Measurements from ENCODE around the gene ZNF330. TPM values are rescaled to one million over a fixed set of nuclear protein-coding genes. Genes with fewer than 3 reads are reported as not detected.

The ZNF330 gene
- polyA plus RNA-seq, 1 of the 3 experiments (the other 2 are of a cell fraction), result 19.4 TPM

DNA sequence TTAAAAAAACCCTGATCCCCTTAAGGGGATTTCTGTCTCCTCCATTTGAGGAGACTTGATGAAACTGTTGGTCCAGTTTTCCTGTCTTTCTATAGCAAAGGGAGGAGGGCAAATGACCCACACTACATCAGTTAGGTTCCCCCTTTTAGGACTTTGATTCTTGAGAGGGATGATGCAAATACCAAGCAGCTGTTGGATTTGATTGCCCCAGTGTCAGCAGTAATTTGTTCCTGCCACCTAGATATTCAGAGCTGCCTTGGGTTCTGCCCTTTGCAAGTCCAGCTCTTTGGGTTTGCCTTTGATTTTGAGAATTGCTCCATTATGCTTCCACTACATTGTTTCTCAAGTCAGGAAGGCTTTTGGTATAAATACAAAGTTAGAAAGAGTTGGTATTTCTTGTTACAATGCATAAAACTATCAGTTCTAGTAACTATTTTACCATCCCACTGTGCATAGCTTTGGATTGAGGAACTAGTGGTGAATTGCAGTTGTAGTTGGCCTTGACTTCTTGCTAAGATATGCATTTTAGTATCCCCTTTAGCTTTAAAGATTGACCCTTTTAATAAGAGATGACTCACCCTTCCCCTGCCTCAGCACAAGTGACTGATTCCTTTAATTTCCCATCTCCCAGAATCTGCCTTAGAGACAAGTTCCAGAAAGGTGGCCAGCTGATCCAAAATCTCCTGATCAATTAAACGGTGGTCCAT lies 24.3 kb upstream of the ZNF330 start:
- no peak overlapping the region for H3K4me3 ChIP-seq (ENCODE audit: low read depth in 2 of 2, low read length in 1 of 2)
- H3K9ac ChIP-seq, result no peak overlapping the region
- no peaks in the 10 kb centered on the region for H4K20me1 ChIP-seq (ENCODE audit: insufficient read depth)
- H3K27ac ChIP-seq (ENCODE audit: low read depth in 2 of 2, low read length in 1 of 2), result no peak overlapping the region
- ChIA-PET POLR2A (no interaction called here), CTCF (no interaction called here)
- 9% methylated on average over 1 of the region's 1 CpG for WGBS (ENCODE audit: low lambda C conversion rate)
- H3K9me2 ChIP-seq, result no peaks in the 10 kb centered on the region
- no peaks in the 10 kb centered on the region for H3K9me3 ChIP-seq
- H3K4me1 ChIP-seq (ENCODE audit: control insufficient read depth in 1 of 2, insufficient read depth in 2 of 2, low read depth in 1 of 2, low read length in 1 of 2), result peaks cover 0 to 2% of the 10 kb centered on the region in 2 experiments; a peak in 2 of 4 replicates
- H2AFZ ChIP-seq (ENCODE audit: low read depth), result no peak overlapping the region
- TF ChIP-seq, protein P1, sequence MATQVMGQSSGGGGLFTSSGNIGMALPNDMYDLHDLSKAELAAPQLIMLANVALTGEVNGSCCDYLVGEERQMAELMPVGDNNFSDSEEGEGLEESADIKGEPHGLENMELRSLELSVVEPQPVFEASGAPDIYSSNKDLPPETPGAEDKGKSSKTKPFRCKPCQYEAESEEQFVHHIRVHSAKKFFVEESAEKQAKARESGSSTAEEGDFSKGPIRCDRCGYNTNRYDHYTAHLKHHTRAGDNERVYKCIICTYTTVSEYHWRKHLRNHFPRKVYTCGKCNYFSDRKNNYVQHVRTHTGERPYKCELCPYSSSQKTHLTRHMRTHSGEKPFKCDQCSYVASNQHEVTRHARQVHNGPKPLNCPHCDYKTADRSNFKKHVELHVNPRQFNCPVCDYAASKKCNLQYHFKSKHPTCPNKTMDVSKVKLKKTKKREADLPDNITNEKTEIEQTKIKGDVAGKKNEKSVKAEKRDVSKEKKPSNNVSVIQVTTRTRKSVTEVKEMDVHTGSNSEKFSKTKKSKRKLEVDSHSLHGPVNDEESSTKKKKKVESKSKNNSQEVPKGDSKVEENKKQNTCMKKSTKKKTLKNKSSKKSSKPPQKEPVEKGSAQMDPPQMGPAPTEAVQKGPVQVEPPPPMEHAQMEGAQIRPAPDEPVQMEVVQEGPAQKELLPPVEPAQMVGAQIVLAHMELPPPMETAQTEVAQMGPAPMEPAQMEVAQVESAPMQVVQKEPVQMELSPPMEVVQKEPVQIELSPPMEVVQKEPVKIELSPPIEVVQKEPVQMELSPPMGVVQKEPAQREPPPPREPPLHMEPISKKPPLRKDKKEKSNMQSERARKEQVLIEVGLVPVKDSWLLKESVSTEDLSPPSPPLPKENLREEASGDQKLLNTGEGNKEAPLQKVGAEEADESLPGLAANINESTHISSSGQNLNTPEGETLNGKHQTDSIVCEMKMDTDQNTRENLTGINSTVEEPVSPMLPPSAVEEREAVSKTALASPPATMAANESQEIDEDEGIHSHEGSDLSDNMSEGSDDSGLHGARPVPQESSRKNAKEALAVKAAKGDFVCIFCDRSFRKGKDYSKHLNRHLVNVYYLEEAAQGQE (IDR thresholded peaks at IDR 0.05; ENCODE audit: low read depth, low read length), result no peak
- TF ChIP-seq RXRA (IDR thresholded peaks at IDR 0.05; ENCODE audit: borderline replicate concordance, low read depth), result no peak
- TF ChIP-seq CTCF (IDR thresholded peaks at IDR 0.05), result no peak
- no peak for TF ChIP-seq IRF3 (IDR thresholded peaks at IDR 0.05; ENCODE audit: low read depth, low read length)
- no peak for TF ChIP-seq TCF12 (IDR thresholded peaks at IDR 0.05)
- TF ChIP-seq, protein P2, sequence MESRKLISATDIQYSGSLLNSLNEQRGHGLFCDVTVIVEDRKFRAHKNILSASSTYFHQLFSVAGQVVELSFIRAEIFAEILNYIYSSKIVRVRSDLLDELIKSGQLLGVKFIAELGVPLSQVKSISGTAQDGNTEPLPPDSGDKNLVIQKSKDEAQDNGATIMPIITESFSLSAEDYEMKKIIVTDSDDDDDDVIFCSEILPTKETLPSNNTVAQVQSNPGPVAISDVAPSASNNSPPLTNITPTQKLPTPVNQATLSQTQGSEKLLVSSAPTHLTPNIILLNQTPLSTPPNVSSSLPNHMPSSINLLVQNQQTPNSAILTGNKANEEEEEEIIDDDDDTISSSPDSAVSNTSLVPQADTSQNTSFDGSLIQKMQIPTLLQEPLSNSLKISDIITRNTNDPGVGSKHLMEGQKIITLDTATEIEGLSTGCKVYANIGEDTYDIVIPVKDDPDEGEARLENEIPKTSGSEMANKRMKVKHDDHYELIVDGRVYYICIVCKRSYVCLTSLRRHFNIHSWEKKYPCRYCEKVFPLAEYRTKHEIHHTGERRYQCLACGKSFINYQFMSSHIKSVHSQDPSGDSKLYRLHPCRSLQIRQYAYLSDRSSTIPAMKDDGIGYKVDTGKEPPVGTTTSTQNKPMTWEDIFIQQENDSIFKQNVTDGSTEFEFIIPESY (IDR thresholded peaks at IDR 0.05; ENCODE audit: borderline replicate concordance, low read depth), result no peak
- no peak for TF ChIP-seq SIN3A (IDR thresholded peaks at IDR 0.05; ENCODE audit: borderline replicate concordance, low read depth, low read length)
- TF ChIP-seq MEF2A (IDR thresholded peaks at IDR 0.05; ENCODE audit: borderline replicate concordance, low read depth), result no peak
- TF ChIP-seq, protein P3, sequence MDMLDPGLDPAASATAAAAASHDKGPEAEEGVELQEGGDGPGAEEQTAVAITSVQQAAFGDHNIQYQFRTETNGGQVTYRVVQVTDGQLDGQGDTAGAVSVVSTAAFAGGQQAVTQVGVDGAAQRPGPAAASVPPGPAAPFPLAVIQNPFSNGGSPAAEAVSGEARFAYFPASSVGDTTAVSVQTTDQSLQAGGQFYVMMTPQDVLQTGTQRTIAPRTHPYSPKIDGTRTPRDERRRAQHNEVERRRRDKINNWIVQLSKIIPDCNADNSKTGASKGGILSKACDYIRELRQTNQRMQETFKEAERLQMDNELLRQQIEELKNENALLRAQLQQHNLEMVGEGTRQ (IDR thresholded peaks at IDR 0.05; ENCODE audit: borderline replicate concordance, low read depth, low read length), result no peak
- no peak for TF ChIP-seq TEAD4 (IDR thresholded peaks at IDR 0.05; ENCODE audit: borderline replicate concordance, insufficient read depth)
- no peak for TF ChIP-seq TAF1 (IDR thresholded peaks at IDR 0.05; ENCODE audit: borderline replicate concordance, low read depth, low read length)
- TF ChIP-seq FOSL2 (IDR thresholded peaks at IDR 0.05; ENCODE audit: borderline replicate concordance, low read depth), result no peak
- no peak for TF ChIP-seq SMC3 (IDR thresholded peaks at IDR 0.05; ENCODE audit: low read depth, low read length)
- TF ChIP-seq NRF1 (IDR thresholded peaks at IDR 0.05; ENCODE audit: low read depth, low read length), result no peak
- no peak for TF ChIP-seq PBX3 (IDR thresholded peaks at IDR 0.05)
- TF ChIP-seq RCOR1 (IDR thresholded peaks at IDR 0.05; ENCODE audit: low read length), result no peak
- TF ChIP-seq GABPA (IDR thresholded peaks at IDR 0.05; ENCODE audit: low read depth), result no peak
- TF ChIP-seq RFX5 (IDR thresholded peaks at IDR 0.05; ENCODE audit: low read length), result no peak
- TF ChIP-seq EP300 (IDR thresholded peaks at IDR 0.05; ENCODE audit: borderline replicate concordance in 1 of 2, low read depth in 1 of 2, low read length in 1 of 2), result no peak
- TF ChIP-seq ELF1 (IDR thresholded peaks at IDR 0.05), result no peak
- no peaks in the 10 kb centered on the region for H3K36me3 ChIP-seq (replicated peaks in 1 of 2; ENCODE audit: control insufficient read depth in 1 of 2, insufficient read depth in 2 of 2, low read length in 1 of 2)
- DNase-seq, result no peak
- H3K27me3 ChIP-seq (ENCODE audit: insufficient read depth), result peaks cover 4% of the 10 kb centered on the region; the same call in 1 of the 2 replicates
- no peaks in the 10 kb centered on the region for H3F3A ChIP-seq (replicated peaks; ENCODE audit: insufficient read depth)
- no peaks in the 10 kb centered on the region for H3K79me2 ChIP-seq (ENCODE audit: insufficient read depth)
- H3K4me2 ChIP-seq, result no peak overlapping the region
